Bronchial epithelial cell (primary cell): ENCODE data around the gene REXO4. TPM values are rescaled to one million over a fixed set of nuclear protein-coding genes. Genes with fewer than 3 reads are reported as not detected.
A peak's percentile ranks its signal among the peaks of the same experiment; 100 is the strongest.

ENCODE experiments used
- DNase-seq: peaks from one replicate; pipeline ENCODE4 v3.0.0-alpha.2; 2010; ENCODE audit warnings: low read depth
- FAIRE-seq: peaks from 2 replicates; lab custom pipeline; 2011; peaks lifted over from hg19 to GRCh38; lab: Jason Lieb, UNC
- H3K27me3 ChIP-seq: 2 replicates; pipeline ENCODE4 v1.5.1; 2011; ENCODE audit warnings: low read length; ENCODE audit not compliant: control insufficient read depth, insufficient read depth
- H3K36me3 ChIP-seq: 2 replicates; pipeline ENCODE4 v1.5.1; 2011; ENCODE audit warnings: low read length; ENCODE audit not compliant: control insufficient read depth, insufficient read depth
- H3K4me3 ChIP-seq: 2 replicates; pipeline ENCODE4 v1.5.1; 2011; ENCODE audit warnings: mild to moderate bottlenecking, low read depth, low read length, control low read depth
- total RNA-seq: library from RNA; depleted of rRNA; stranded (reverse); fragments of >200 nt; gene quantifications from 2 replicates; pipeline ENCODE4 v1.2.1, GENCODE V29; 2014
- TF ChIP-seq, protein P1 (sequence below): IDR thresholded peaks from 2 replicates; pipeline ENCODE4 v1.5.1; 2011; ENCODE audit warnings: mild to moderate bottlenecking, moderate library complexity, low read length, control low read depth, inconsistent platforms; ENCODE audit not compliant: insufficient read depth, severe bottlenecking

Gene REXO4
- total RNA-seq, 1 donor from 2014 or later, result 15.5 TPM

DNA sequence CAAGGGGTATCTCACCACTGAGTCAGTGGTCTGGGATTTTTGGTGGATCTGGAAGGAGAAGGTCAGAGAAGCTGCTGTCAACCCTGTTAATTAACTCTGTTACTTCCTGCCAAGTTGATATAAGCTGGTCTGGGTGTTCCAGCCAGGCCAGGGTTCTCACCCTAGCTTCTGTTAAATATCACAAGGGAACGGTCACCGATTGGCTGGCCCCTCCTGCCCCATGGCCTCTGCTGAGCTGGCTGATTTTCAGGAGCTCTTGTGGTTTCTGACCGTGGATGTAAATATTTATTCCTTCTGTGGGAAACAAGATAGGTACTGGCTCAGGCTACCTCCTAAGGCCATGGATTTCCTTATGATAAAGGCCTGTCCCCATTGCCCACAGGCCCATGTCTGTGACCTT, 5.4 kb upstream of the REXO4 start:
- no peak for FAIRE-seq
- Histone ChIP-seq H3K4me3 (no peak overlapping the region), H3K36me3 (no peaks in the 10 kb centered on the region), H3K27me3 (peaks cover 5% of the 10 kb centered on the region)
- TF ChIP-seq, protein P1, sequence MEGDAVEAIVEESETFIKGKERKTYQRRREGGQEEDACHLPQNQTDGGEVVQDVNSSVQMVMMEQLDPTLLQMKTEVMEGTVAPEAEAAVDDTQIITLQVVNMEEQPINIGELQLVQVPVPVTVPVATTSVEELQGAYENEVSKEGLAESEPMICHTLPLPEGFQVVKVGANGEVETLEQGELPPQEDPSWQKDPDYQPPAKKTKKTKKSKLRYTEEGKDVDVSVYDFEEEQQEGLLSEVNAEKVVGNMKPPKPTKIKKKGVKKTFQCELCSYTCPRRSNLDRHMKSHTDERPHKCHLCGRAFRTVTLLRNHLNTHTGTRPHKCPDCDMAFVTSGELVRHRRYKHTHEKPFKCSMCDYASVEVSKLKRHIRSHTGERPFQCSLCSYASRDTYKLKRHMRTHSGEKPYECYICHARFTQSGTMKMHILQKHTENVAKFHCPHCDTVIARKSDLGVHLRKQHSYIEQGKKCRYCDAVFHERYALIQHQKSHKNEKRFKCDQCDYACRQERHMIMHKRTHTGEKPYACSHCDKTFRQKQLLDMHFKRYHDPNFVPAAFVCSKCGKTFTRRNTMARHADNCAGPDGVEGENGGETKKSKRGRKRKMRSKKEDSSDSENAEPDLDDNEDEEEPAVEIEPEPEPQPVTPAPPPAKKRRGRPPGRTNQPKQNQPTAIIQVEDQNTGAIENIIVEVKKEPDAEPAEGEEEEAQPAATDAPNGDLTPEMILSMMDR, result no peak
- DNase-seq, result no peak

GRCh38 chr9:133421615-133422542, 4.1 kb upstream of the REXO4 start, which contains the start of gene ADAMTS13:
ADAMTS13 (plus strand) TSS chr9:133422367; CDS start chr9:133422444, 77 bp downstream.
- Histone ChIP-seq H3K36me3 (no peaks in the 10 kb centered on the region), H3K4me3 (no peak within 1 kb of the TSS), H3K27me3 (no peaks in the 10 kb centered on the region)
- DNase-seq (peak; percentile 17), FAIRE-seq (no peak)
- TF ChIP-seq, protein P1, result no peak

DNA sequence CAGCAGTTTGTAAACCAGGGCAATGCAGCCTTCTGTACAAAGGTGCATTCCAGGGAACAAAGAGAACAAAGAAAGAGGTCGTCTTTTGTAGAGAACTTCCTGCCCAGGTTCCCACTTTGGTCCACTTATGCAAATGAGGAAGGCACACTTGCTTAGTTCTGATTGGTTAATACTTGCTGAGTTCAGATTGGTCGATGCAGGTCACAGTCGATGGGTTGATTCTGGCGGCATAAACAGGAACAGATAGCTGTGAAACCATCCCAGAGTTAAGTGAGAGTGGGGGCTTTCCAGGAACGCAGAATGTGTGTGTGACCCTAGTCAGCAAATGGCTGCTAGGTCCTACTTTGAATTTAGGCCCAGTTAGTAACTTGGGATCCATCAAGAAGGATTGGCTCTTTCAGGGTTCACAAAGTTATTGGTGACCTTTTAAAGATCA, 2.6 kb upstream of the REXO4 start:
- Histone ChIP-seq H3K27me3 (no peaks in the 10 kb centered on the region), H3K4me3 (no peak overlapping the region), H3K36me3 (peaks cover 2% of the 10 kb centered on the region)
- no peak for FAIRE-seq
- DNase-seq, result no peak
- TF ChIP-seq, protein P1, result no peak

DNA sequence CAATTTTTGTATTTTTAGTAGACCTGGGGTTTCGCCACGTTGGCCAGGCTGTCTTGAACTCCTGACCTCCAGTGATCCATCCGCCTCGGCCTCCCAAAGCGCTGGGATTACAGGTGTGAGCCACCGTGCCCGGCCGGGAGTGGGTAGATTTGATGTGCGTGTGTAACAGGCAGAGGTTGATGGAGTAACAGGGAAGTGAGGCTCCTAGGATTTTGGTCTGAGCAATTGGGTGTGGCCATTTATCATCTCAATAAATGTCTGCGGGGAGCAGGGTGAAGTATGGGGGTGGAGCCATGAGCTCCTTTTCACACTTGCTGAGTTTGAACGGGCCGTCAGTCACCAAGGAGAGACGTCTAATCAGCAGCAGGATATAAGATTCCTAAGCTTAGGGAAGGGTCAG, 1.2 kb upstream of the REXO4 start:
- Histone ChIP-seq H3K27me3 (no peaks in the 10 kb centered on the region), H3K36me3 (peaks cover 6% of the 10 kb centered on the region), H3K4me3 (no peak overlapping the region)
- TF ChIP-seq, protein P1, result no peak
- no peak for FAIRE-seq
- peak; percentile 33 for DNase-seq

DNA sequence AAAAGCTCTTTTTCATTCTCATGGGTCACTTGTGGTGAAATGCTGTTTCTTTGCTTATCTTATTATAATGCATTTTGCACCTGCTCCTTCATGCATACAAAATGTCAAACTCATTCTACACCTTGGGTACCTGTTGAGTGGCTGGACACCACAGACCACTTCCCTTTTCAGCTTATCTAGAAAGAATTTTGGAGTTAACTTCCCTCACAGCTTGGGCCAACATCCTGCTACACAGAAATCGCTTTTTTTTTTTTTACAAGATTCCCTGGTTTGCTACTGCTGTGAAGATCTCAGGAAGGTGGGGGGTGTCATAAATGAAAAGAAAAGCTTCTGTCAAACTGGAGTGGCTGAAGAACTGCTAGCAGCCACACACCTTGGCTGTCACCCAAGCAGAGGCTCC, 2.6 kb downstream of the REXO4 start:
- no peak for FAIRE-seq

More for the DNA sequence above, 2.6 kb downstream of the REXO4 start:
- TF ChIP-seq, protein P1, result no peak
- Histone ChIP-seq H3K27me3 (no peaks in the 10 kb centered on the region), H3K36me3 (peaks cover 20% of the 10 kb centered on the region), H3K4me3 (no peak overlapping the region)
- no peak for DNase-seq
